Type B pancreatic cell (in vitro differentiated cells): Measurements from ENCODE around the gene VIT. TPM values are rescaled to one million over a fixed set of nuclear protein-coding genes. Genes with fewer than 3 reads are reported as not detected.
"Not testable (repeated sequence)": the region's sequence is repeated elsewhere in the genome, so short reads cannot be mapped to it uniquely, and the experiment has no call there.

ENCODE experiments used
- DNase-seq: peaks from one replicate; pipeline ENCODE4 v3.0.0; 2021; ENCODE audit warnings: mixed read lengths; ENCODE audit not compliant: unreplicated experiment; ENCODE audit errors: extremely low spot score
- H3K27ac Mint-ChIP-seq: 2 replicates; pipeline ENCODE4 v1.8.0; 2021; ENCODE audit warnings: mild to moderate bottlenecking, mixed read lengths
- H3K27me3 Mint-ChIP-seq: 2 replicates; pipeline ENCODE4 v1.8.0; 2021; ENCODE audit warnings: mixed read lengths
- H3K36me3 Mint-ChIP-seq: 2 replicates; pipeline ENCODE4 v1.8.0; 2021; ENCODE audit warnings: mixed read lengths
- H3K4me1 Mint-ChIP-seq: one replicate; pipeline ENCODE4 v1.8.0; 2021; ENCODE audit warnings: mixed read lengths; ENCODE audit not compliant: unreplicated experiment
- H3K4me3 Mint-ChIP-seq: 2 replicates; pipeline ENCODE4 v1.8.0; 2021; ENCODE audit warnings: mild to moderate bottlenecking, mixed read lengths
- H3K9me3 Mint-ChIP-seq: 2 replicates; pipeline ENCODE4 v1.8.0; 2021; ENCODE audit warnings: mixed read lengths
- CTCF ChIP-seq: fragments of 200-600 bp; sonication (generic); conservative IDR thresholded peaks from 2 replicates; pipeline ENCODE4 v1.5.0; 2021; ENCODE audit warnings: antibody characterized with exemption, mild to moderate bottlenecking
- total RNA-seq: library from RNA; stranded (reverse); gene quantifications from 2 replicates; pipeline ENCODE4 v1.2.1, GENCODE V29; 2021; ENCODE audit warnings: low replicate concordance

The VIT gene
- total RNA-seq, 1 donor from 2014 or later: 1.2 TPM

- DNase-seq: no peak
- Mint-ChIP-seq H3K27ac (no peak overlapping the region), H3K9me3 (peaks cover 7% of the 10 kb centered on the region), H3K4me1 (no peaks in the 10 kb centered on the region), H3K36me3 (peaks cover 7% of the 10 kb centered on the region), H3K4me3 (no peak overlapping the region), H3K27me3 (peaks cover 6% of the 10 kb centered on the region)
- no peak for TF ChIP-seq CTCF
These were observed 17.7 kb upstream of the VIT start for GRCh38 chr2:36678856-36679255.

- Mint-ChIP-seq H3K27me3 (peaks cover 6% of the 10 kb centered on the region), H3K27ac (no peak overlapping the region), H3K36me3 (peaks cover 7% of the 10 kb centered on the region), H3K4me1 (no peaks in the 10 kb centered on the region), H3K9me3 (peaks cover 7% of the 10 kb centered on the region), H3K4me3 (no peak overlapping the region)
- no peak for DNase-seq
- TF ChIP-seq CTCF: no peak
These were observed 16.5 kb upstream of the VIT start for GRCh38 chr2:36680012-36680411.

GRCh38 chr2:36682562-36682961, 13.9 kb upstream of the VIT start:
- peaks cover 7% of the 10 kb centered on the region for H3K36me3 Mint-ChIP-seq
- no peak overlapping the region for H3K4me3 Mint-ChIP-seq
- peaks cover 6% of the 10 kb centered on the region for H3K27me3 Mint-ChIP-seq
- H3K9me3 Mint-ChIP-seq: peaks cover 7% of the 10 kb centered on the region
- no peak overlapping the region for H3K27ac Mint-ChIP-seq
- H3K4me1 Mint-ChIP-seq: no peaks in the 10 kb centered on the region
- no peak for DNase-seq
- no peak for TF ChIP-seq CTCF

GRCh38 chr2:36683002-36683401, 13.5 kb upstream of the VIT start:
- Mint-ChIP-seq H3K27ac (no peak overlapping the region), H3K36me3 (peaks cover 3% of the 10 kb centered on the region), H3K4me3 (no peak overlapping the region), H3K9me3 (peaks cover 7% of the 10 kb centered on the region), H3K4me1 (no peaks in the 10 kb centered on the region), H3K27me3 (peaks cover 3% of the 10 kb centered on the region)
- DNase-seq: no peak
- no peak for TF ChIP-seq CTCF

- not testable (repeated sequence) for DNase-seq, H3K27me3 Mint-ChIP-seq, H3K4me1 Mint-ChIP-seq, H3K4me3 Mint-ChIP-seq, H3K36me3 Mint-ChIP-seq, H3K27ac Mint-ChIP-seq, H3K9me3 Mint-ChIP-seq
These were observed 8.2 kb upstream of the VIT start for GRCh38 chr2:36688291-36688690.

- H3K27ac Mint-ChIP-seq, H3K36me3 Mint-ChIP-seq, DNase-seq, H3K27me3 Mint-ChIP-seq, H3K4me1 Mint-ChIP-seq, H3K9me3 Mint-ChIP-seq, H3K4me3 Mint-ChIP-seq: not testable (repeated sequence)
These were observed 7.5 kb upstream of the VIT start for GRCh38 chr2:36689013-36689412.

- no peak for DNase-seq
- no peaks in the 10 kb centered on the region for H3K36me3 Mint-ChIP-seq
- no peaks in the 10 kb centered on the region for H3K27me3 Mint-ChIP-seq
- H3K4me3 Mint-ChIP-seq: no peak overlapping the region
- peaks cover 14% of the 10 kb centered on the region for H3K4me1 Mint-ChIP-seq
- no peak overlapping the region for H3K27ac Mint-ChIP-seq
- TF ChIP-seq CTCF: no peak
- H3K9me3 Mint-ChIP-seq: no peaks in the 10 kb centered on the region
These were observed 4.4 kb upstream of the VIT start for GRCh38 chr2:36692121-36692520.
